Thyroid gland (tissue), 4 donors: Measurements from ENCODE around the gene MCCC1. TPM values are rescaled to one million over a fixed set of nuclear protein-coding genes. Genes with fewer than 3 reads are reported as not detected.
A peak's percentile ranks its signal among the peaks of the same experiment; 100 is the strongest.

ENCODE experiments used
- DNase-seq, 2 donors: peaks; one replicate each; pipeline ENCODE4 v3.0.0-alpha.2; 2019
- H3K27ac ChIP-seq, 3 donors: fragments of 200-600 bp; sonication (generic); 1 replicate in 2 of 3; 2 replicates in 1 of 3; pipeline ENCODE4 v1.5.1; 2016 to 2019; ENCODE audit warnings: mild to moderate bottlenecking in 1 of 3, moderate library complexity in 1 of 3
- H3K27me3 ChIP-seq: fragments of 200-600 bp; sonication (generic); one replicate; pipeline ENCODE4 v1.5.1; 2019
- H3K36me3 ChIP-seq, 2 donors: fragments of 200-600 bp; sonication (generic); one replicate each; pipeline ENCODE4 v1.5.1; 2016 to 2019
- H3K4me1 ChIP-seq, 2 donors: fragments of 200-600 bp; sonication (generic); one replicate each; pipeline ENCODE4 v1.5.1; 2017 to 2019
- H3K4me3 ChIP-seq, 3 donors: fragments of 200-600 bp; sonication (generic); replicated peaks in 1 of 3; 1 replicate in 2 of 3; 2 replicates in 1 of 3; pipeline ENCODE4 v1.5.1; 2016; ENCODE audit warnings: mild to moderate bottlenecking in 1 of 3
- H3K9me3 ChIP-seq: fragments of 200-600 bp; sonication (generic); one replicate; pipeline ENCODE4 v1.5.1; 2017
- POLR2A ChIP-seq, 2 donors: fragments of 450-650 bp; IDR thresholded peaks; one replicate each; pipeline ENCODE4 v1.6.1; 2017; ENCODE audit warnings: antibody characterized with exemption in 2 of 2, mild to moderate bottlenecking in 2 of 2, moderate library complexity in 1 of 2
- WGBS, 2 donors: methylation state at CpG; one replicate each; pipeline ENCODE4 v1.1.5; 2017; 5-methylcytosine and 5-hydroxymethylcytosine counted together
- intact Hi-C: fragments of 100-400 bp; cut with DNase I; formaldehyde crosslinking; loops from one replicate; pipeline ENCODE4 v1.15.1; 2023
- total RNA-seq, 4 donors: library from RNA; depleted of rRNA; stranded (reverse); fragments of >200 nt; gene quantifications; one replicate each; pipeline ENCODE4 v1.2.3, GENCODE V29; 2016
- TF ChIP-seq, protein P1 (sequence below), 6 experiments: fragments of 200-600 bp in 3 of 6; fragments of 450-650 bp in 3 of 6; sonication (generic) in 3 of 6; IDR thresholded peaks; one replicate each; pipeline ENCODE4 v1.5.1; 2016 to 2019; ENCODE audit warnings: antibody characterized with exemption in 6 of 6, mild to moderate bottlenecking in 2 of 6, inconsistent platforms in 1 of 6, moderate library complexity in 1 of 6

MCCC1 gene
- total RNA-seq, 4 donors from 2014 or later, result 32.9 to 59.6 (median 46.3) TPM

DNA sequence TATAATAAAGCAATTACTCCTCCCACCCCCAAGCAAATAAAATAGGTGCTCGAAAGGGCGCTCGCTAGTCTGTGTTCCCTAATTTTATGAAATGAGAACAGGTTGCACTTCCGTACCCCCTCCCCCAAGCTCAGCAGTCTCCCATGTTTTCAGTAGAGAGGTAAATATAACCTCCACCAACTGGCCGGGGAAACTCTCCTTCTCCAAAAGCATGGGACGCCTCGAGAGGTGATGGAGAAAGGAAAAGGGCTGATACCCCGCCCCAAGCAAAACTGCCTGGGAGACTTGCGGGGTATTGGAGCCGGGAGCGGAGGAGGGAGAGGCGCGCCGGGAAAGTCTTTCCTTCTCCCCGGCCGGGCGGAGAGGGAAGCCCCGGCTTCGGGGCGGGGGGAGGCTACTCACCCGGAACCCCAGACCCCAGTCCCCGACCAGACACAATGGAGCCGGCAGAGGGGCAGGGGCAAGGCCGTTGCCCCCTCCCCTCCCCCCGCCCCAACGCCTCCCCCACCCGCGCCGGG lies 119.6 kb downstream of the MCCC1 start:
- Histone ChIP-seq H3K27me3 (no peaks in the 10 kb centered on the region), H3K4me1 (peaks cover 15 to 16% of the 10 kb centered on the region in 2 donors), H3K9me3 (no peaks in the 10 kb centered on the region), H3K36me3 (no peaks in the 10 kb centered on the region), H3K27ac (peak overlapping the region; percentile 69 to 89 (median 87)), H3K4me3 (peak overlapping the region in 2 of 3 donors; percentile 52 to 91)
- DNase-seq, result peak; percentile 52 to 54
- TF ChIP-seq, protein P1, sequence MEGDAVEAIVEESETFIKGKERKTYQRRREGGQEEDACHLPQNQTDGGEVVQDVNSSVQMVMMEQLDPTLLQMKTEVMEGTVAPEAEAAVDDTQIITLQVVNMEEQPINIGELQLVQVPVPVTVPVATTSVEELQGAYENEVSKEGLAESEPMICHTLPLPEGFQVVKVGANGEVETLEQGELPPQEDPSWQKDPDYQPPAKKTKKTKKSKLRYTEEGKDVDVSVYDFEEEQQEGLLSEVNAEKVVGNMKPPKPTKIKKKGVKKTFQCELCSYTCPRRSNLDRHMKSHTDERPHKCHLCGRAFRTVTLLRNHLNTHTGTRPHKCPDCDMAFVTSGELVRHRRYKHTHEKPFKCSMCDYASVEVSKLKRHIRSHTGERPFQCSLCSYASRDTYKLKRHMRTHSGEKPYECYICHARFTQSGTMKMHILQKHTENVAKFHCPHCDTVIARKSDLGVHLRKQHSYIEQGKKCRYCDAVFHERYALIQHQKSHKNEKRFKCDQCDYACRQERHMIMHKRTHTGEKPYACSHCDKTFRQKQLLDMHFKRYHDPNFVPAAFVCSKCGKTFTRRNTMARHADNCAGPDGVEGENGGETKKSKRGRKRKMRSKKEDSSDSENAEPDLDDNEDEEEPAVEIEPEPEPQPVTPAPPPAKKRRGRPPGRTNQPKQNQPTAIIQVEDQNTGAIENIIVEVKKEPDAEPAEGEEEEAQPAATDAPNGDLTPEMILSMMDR (IDR thresholded peaks at IDR 0.05), result no peak
- TF ChIP-seq POLR2A (IDR thresholded peaks at IDR 0.05), result no peak
- intact Hi-C loops, result no loop called here
- WGBS, 2 donors, result 0% methylated on average over 15 to 16 of the region's 29 CpGs

- peak overlapping the region in 2 of 3 donors; percentile 52 to 91 for H3K4me3 ChIP-seq
- no peaks in the 10 kb centered on the region for H3K27me3 ChIP-seq
- intact Hi-C loops, result no loop called here
- peaks cover 15 to 18% of the 10 kb centered on the region in 2 donors for H3K4me1 ChIP-seq
- H3K36me3 ChIP-seq, result no peaks in the 10 kb centered on the region
- H3K27ac ChIP-seq, result peak overlapping the region in 1 of 3 donors; percentile 89
- no peak for TF ChIP-seq POLR2A (IDR thresholded peaks at IDR 0.05)
- TF ChIP-seq, protein P1 (IDR thresholded peaks at IDR 0.05), result no peak
- WGBS, 2 donors, result 4 to 6% methylated on average over 10 of the region's 10 CpGs
- DNase-seq, result no peak
- H3K9me3 ChIP-seq, result no peaks in the 10 kb centered on the region
Observed at GRCh38 chr3:182979103-182979673, 120.1 kb downstream of the MCCC1 start.

DNA sequence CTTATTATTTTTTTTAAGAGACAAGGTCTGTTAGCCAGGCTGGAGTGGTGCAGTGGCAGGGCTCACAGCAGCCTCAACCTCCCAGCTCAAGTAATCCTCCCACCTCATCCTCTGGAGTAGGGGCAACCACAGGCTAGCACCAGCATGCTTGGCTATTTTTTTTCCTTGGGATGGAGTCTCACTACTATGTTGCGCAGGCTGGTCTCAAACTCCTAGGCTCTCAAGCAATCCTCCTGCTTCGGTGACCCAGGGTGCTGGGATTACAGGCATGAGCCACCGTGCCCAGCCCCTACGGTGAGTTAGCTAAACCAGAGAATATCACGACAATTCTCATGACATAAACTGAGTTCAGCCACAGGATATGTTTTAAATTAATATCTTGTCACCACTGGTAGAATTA lies 120.9 kb downstream of the MCCC1 start:
- Histone ChIP-seq H3K4me1 (peaks cover 15 to 18% of the 10 kb centered on the region in 2 donors), H3K27me3 (no peaks in the 10 kb centered on the region), H3K9me3 (no peaks in the 10 kb centered on the region), H3K36me3 (no peaks in the 10 kb centered on the region), H3K4me3 (no peak overlapping the region), H3K27ac (no peak overlapping the region)
- TF ChIP-seq POLR2A (IDR thresholded peaks at IDR 0.05), result no peak
- TF ChIP-seq, protein P1 (IDR thresholded peaks at IDR 0.05), result no peak
- no peak for DNase-seq
- intact Hi-C loops, result no loop called here
- whole genome bisulfite sequencing, 2 donors, result 66 to 73% methylated on average over 5 of the region's 5 CpGs

DNA sequence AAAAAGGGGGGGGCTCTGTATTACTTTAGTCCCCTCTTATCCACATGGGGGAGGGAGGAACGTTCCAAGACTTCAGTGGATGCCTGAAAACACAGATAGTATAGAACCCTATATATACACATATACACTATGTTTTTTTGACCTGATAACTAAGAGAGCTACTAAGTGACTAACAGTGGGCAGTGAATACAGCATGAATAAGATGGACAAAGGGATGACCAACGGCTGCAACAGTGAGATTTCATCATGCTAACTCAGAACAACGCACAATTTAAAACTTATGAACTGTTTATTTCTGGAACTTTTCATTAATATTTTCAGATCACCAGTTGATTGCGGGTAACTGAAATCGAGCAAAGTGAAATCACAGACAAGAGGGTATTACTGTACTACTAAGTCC lies 126.2 kb downstream of the MCCC1 start:
- TF ChIP-seq POLR2A (IDR thresholded peaks at IDR 0.05), result no peak
- TF ChIP-seq, protein P1 (IDR thresholded peaks at IDR 0.05), result no peak
- intact Hi-C loops, result no loop called here
- Histone ChIP-seq H3K36me3 (no peaks in the 10 kb centered on the region), H3K4me1 (peaks cover 19 to 24% of the 10 kb centered on the region in 2 donors), H3K4me3 (no peak overlapping the region), H3K27me3 (no peaks in the 10 kb centered on the region), H3K9me3 (no peaks in the 10 kb centered on the region), H3K27ac (no peak overlapping the region)
- DNase-seq, result no peak
- WGBS, 2 donors, result 94 to 96% methylated on average over 5 of the region's 5 CpGs

- Histone ChIP-seq H3K9me3 (no peaks in the 10 kb centered on the region), H3K36me3 (no peaks in the 10 kb centered on the region), H3K27ac (no peak overlapping the region), H3K27me3 (no peaks in the 10 kb centered on the region), H3K4me1 (peaks cover 24 to 30% of the 10 kb centered on the region in 2 donors), H3K4me3 (no peak overlapping the region)
- intact Hi-C loops, result no loop called here
- WGBS, 2 donors, result 87 to 89% methylated on average over 6 of the region's 6 CpGs
- TF ChIP-seq, protein P1 (IDR thresholded peaks at IDR 0.05), result no peak
- TF ChIP-seq POLR2A (IDR thresholded peaks at IDR 0.05), result no peak
- no peak for DNase-seq
Observed at GRCh38 chr3:182972387-182972786, 126.9 kb downstream of the MCCC1 start.
